Activated CD8-positive, alpha-beta T cell treated with anti-CD3 and anti-CD28 coated beads, Interleukin-2, amount 10 ng/mL, durations not matched to agents 7 days and 5 days (primary cell): ENCODE data around the gene FRMD4B. TPM values are rescaled to one million over a fixed set of nuclear protein-coding genes. Genes with fewer than 3 reads are reported as not detected.

Source experiments
- ATAC-seq: fragments of 150-1000 bp; cut with Tn5 transposase; one replicate; pipeline ENCODE4 v1.10.0; 2021; ENCODE audit warnings: moderate library complexity
- CTCF ChIA-PET: fragments of 350-600 bp; sonication (Branson Sonifier 250); formaldehyde crosslinking; loops from one replicate; lab custom pipeline; 2021; ENCODE audit warnings: antibody characterized with exemption; lab: Charles Lee
- POLR2A ChIA-PET: fragments of 350-600 bp; sonication (Branson Sonifier 250); formaldehyde crosslinking; loops from one replicate; lab custom pipeline; 2021; ENCODE audit warnings: antibody characterized with exemption; lab: Charles Lee
- DNase-seq: peaks from one replicate; pipeline ENCODE4 v3.0.0-alpha.2; 2020
- H3K27ac Mint-ChIP-seq: one replicate; pipeline ENCODE4 v1.8.0; 2021; ENCODE audit warnings: mild to moderate bottlenecking, mixed read lengths
- H3K27me3 Mint-ChIP-seq: one replicate; pipeline ENCODE4 v1.8.0; 2021; ENCODE audit warnings: low read depth, mixed read lengths
- H3K36me3 Mint-ChIP-seq: one replicate; pipeline ENCODE4 v1.8.0; 2021; ENCODE audit warnings: low read depth, mixed read lengths
- H3K4me1 Mint-ChIP-seq: one replicate; pipeline ENCODE4 v1.8.0; 2021; ENCODE audit warnings: low read depth, mixed read lengths
- H3K4me3 Mint-ChIP-seq: one replicate; pipeline ENCODE4 v1.8.0; 2021; ENCODE audit warnings: mild to moderate bottlenecking, mixed read lengths
- H3K9me3 Mint-ChIP-seq: one replicate; pipeline ENCODE4 v1.8.0; 2022; ENCODE audit warnings: mixed read lengths; ENCODE audit not compliant: insufficient read depth
- total RNA-seq, 2 experiments: library from RNA; stranded (reverse); gene quantifications; one replicate each; pipeline ENCODE4 v1.2.3, GENCODE V29; 2021

The FRMD4B gene
- total RNA-seq, 2 experiments from 2014 or later, result 7.7 to 8.2 TPM

DNA sequence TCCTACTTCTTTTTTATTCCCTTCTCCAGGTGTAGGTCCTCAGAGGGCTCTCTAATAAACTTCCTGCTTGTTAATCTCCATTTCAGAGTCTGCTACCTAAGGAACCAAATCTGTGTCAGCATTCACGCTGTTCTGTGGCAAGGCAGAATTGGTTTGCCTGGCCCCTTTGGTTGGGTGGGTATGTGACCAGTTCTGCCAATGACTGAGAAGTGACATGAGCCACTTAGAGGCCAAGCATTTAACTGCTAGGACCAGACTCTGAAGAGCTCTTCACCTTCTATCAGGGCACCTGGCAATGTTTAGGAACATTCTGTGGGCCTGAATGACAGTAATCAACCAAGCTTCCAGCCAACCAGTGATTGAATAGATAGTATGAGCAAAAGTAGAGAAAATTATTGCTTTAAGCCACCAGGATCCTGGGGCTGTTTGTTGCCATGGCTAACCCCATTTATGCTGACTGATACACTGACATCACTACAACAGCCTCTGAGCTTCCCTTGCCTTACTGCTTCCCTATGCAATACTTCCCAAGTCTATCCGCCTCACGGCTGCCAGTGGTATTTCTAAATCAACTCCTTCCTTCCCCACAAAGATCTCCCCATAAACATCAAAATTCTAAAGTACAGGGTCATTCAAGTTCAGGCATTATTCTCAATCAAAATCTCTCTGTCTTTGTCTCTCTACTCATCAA, 7.6 kb downstream of the FRMD4B start:
- Mint-ChIP-seq H3K27me3 (peaks cover 37% of the 10 kb centered on the region), H3K9me3 (no peaks in the 10 kb centered on the region), H3K36me3 (no peaks in the 10 kb centered on the region), H3K4me1 (no peaks in the 10 kb centered on the region), H3K4me3 (no peak overlapping the region), H3K27ac (no peak overlapping the region)
- ChIA-PET POLR2A (no interaction called here), CTCF (interaction anchor here (1.2 kb wide), 1 partner anchor 9 kb away, joined by 3 read pairs; no protein-coding TSS in a partner anchor)
- no peak for ATAC-seq
- no peak for DNase-seq

DNA sequence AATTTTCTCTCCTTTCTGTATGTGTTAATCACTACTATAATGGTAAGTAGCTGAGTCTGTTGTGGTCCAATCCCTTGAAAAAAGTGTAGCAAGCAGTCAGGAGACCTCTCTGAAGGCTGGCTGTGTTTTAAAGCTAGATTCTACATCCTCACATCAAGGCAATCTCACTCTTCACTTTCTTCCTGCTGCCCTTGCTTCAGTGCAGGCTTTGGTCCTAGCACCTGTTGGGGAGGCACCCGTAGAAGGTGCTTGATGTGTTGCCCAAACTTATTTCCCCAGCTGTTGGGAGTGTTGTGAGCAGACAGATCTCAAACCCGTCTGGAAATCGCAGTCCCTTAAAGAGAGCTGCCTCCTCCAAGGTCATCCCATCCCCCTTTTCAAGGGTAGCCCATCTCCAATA, 8.6 kb downstream of the FRMD4B start:
- Mint-ChIP-seq H3K4me1 (no peaks in the 10 kb centered on the region), H3K27ac (no peak overlapping the region), H3K9me3 (no peaks in the 10 kb centered on the region), H3K27me3 (peaks cover 36% of the 10 kb centered on the region), H3K36me3 (no peaks in the 10 kb centered on the region), H3K4me3 (no peak overlapping the region)
- no peak for DNase-seq
- ChIA-PET POLR2A (interaction anchor here (0.7 kb wide), 1 partner anchor 61 kb away, joined by 3 read pairs; no protein-coding TSS in a partner anchor), CTCF (interaction anchor here (1.2 to 1.7 kb wide), 5 partner anchors 8 to 216 kb away, joined by 3 to 6 read pairs (median 3); no protein-coding TSS in a partner anchor)
- no peak for ATAC-seq

DNA sequence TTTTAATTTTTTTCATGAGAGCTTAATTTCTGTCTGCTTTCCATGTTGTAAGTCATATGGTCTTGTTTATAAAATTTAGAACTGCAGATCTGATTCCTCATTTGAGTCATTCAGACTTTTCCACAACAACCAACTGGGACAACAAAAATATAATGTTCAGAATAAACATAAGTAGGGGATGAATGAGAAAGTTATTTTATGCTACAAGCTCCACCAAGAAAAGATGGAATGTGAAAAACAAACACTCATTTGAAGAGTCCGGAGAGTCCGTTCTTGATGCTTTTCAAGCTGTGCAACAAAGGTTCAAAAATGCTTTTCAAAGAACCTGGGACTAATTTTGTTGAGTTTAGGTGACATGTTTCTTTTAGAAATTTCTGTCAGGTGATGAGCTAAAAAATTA, 9.2 kb downstream of the FRMD4B start:
- ChIA-PET CTCF (interaction anchor here (1.0 to 1.7 kb wide), 6 partner anchors 7 to 215 kb away, joined by 3 to 6 read pairs (median 4); no protein-coding TSS in a partner anchor), POLR2A (no interaction called here)
- H3K27me3 Mint-ChIP-seq, result peaks cover 38% of the 10 kb centered on the region
- no peak overlapping the region for H3K4me3 Mint-ChIP-seq
- DNase-seq (no peak), ATAC-seq (no peak)
- no peaks in the 10 kb centered on the region for H3K4me1 Mint-ChIP-seq
- no peaks in the 10 kb centered on the region for H3K36me3 Mint-ChIP-seq
- H3K27ac Mint-ChIP-seq, result no peak overlapping the region
- no peaks in the 10 kb centered on the region for H3K9me3 Mint-ChIP-seq

DNA sequence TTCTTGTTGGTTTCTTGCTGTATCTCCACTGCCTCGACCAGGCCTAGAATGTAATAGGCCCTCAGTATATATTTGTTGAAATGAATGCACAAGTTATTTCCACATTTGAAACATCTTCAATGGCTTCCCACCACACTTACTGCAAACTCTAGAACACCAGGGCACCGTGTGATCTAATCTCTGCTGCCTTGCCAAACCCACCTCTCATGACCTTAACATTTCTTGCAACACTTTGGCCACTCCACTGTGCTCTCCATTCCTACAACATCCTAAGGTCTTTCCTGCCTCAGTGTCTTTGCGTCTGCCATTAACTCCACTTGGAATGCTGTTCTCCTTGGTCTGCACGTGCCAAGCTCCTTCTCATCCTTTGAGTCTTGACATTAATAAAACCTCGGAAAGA, 14.1 kb downstream of the FRMD4B start:
- Mint-ChIP-seq H3K27ac (no peak overlapping the region), H3K36me3 (no peaks in the 10 kb centered on the region), H3K27me3 (peaks cover 29% of the 10 kb centered on the region), H3K4me1 (peaks cover 34% of the 10 kb centered on the region), H3K4me3 (no peak overlapping the region), H3K9me3 (no peaks in the 10 kb centered on the region)
- DNase-seq (no peak), ATAC-seq (no peak)
- CTCF ChIA-PET, result interaction anchor here (0.7 to 2.6 kb wide), 2 partner anchors 38 to 210 kb away, joined by 3 to 7 read pairs; no protein-coding TSS in a partner anchor
- POLR2A ChIA-PET, result no interaction called here

DNA sequence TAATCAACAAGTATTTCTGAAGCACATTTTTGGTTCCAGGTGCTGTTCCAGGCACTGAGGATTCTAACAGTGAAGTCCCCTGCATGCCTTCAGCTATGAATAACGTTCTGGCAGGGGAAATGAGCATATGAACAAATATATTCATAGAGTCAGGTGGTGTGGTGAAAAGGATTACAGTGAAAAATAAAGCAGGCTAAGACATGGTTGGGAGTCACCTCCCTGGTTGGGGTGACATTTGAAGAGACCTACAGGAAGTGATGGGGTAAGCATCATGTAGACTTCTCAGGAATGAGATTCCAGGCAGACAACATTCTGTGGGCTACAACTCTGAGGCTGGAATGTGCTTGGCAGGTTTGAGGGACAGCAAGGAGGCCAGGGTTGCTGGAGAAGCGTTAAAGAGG, 15.0 kb downstream of the FRMD4B start:
- H3K27me3 Mint-ChIP-seq, result peaks cover 28% of the 10 kb centered on the region
- no peak overlapping the region for H3K4me3 Mint-ChIP-seq
- no peaks in the 10 kb centered on the region for H3K36me3 Mint-ChIP-seq
- POLR2A ChIA-PET, result no interaction called here
- CTCF ChIA-PET, result interaction anchor here (1.2 to 2.8 kb wide), 4 partner anchors 18 to 64 kb away, joined by 3 to 14 read pairs (median 4); no protein-coding TSS in a partner anchor
- ATAC-seq (no peak), DNase-seq (no peak)
- no peaks in the 10 kb centered on the region for H3K9me3 Mint-ChIP-seq
- H3K27ac Mint-ChIP-seq, result no peak overlapping the region
- peaks cover 34% of the 10 kb centered on the region for H3K4me1 Mint-ChIP-seq

DNA sequence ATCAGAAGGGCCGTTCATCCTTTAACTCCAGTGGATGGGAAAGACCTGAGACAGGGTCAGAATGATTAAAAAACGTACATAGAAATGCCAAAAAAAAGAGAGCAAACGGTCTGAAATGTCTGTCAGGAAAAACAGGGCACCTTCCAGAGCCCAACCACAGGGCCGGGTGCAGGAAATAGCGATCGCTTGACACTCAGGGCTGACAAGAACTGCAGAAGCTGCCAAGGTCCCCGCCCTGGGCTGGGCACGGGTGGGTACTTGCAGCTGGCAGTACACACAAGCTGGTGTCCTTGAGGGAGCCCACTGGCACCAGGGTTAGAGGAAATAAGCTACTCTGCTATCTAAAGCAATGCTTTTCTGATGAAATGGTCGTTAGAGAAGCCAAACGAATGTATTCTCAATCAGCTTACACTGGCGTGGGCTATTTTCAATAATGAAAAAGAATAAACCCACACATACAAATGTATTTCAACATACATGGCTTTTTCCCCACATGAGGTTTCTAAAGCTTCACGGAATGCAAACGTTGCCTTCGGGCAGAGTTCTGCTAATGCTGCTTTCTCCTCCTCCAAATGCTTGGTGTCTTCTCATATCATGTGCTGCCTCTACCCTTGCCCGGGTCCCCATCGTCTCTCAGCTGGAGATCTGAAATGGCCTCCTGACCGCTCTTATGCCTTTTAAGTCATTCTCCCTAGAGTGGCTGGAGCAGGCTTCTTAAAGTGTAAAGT, 15.6 kb downstream of the FRMD4B start:
- H3K4me1 Mint-ChIP-seq, result peaks cover 34% of the 10 kb centered on the region
- POLR2A ChIA-PET, result no interaction called here
- peak; percentile 33 for DNase-seq

DNA sequence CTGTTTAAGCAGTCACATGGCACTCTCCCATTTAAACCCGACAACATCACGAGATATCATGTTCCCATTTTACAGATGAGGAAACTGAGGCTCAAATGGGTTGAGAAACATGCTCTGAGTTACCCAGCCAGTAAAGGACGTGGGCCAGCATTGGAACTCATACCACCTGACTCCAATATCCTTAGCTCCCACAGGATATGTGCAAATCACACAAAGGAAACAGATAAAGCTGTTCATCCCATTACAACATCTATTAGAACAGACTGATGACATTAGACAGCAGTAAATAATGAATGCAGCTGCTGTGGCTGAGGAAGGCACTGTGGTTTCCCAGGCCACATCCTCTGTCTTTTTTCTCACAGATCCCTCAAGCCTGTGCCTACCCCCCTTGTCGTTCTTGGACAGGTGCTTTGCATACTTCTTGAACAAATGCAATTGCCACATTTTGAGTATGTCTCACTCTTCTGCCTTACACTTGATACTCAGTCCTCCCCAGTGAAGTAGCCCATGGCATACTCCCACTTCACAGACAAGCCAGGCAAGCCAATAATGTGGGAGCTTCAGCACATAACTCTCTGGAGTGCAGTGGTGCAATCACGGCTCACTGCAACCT, 17.7 kb downstream of the FRMD4B start:
- H3K4me1 Mint-ChIP-seq, result peaks cover 34% of the 10 kb centered on the region
- POLR2A ChIA-PET, result no interaction called here
- no peaks in the 10 kb centered on the region for H3K9me3 Mint-ChIP-seq
- ATAC-seq (peak; percentile 87), DNase-seq (peak; percentile 80)
- no peak overlapping the region for H3K27ac Mint-ChIP-seq
- H3K36me3 Mint-ChIP-seq, result no peaks in the 10 kb centered on the region
- peaks cover 21% of the 10 kb centered on the region for H3K27me3 Mint-ChIP-seq
- no peak overlapping the region for H3K4me3 Mint-ChIP-seq
- CTCF ChIA-PET, result interaction anchor here (1.2 to 2.8 kb wide), 2 partner anchors 62 to 207 kb away, joined by 3 to 14 read pairs; no protein-coding TSS in a partner anchor

More for the DNA sequence above, 15.6 kb downstream of the FRMD4B start:
- Mint-ChIP-seq H3K36me3 (no peaks in the 10 kb centered on the region), H3K9me3 (no peaks in the 10 kb centered on the region), H3K27ac (no peak overlapping the region), H3K27me3 (peaks cover 28% of the 10 kb centered on the region), H3K4me3 (no peak overlapping the region)
- CTCF ChIA-PET, result interaction anchor here (1.2 to 2.8 kb wide), 5 partner anchors 9 to 64 kb away, joined by 3 to 14 read pairs (median 4); no protein-coding TSS in a partner anchor
- peak; percentile 43 for ATAC-seq

DNA sequence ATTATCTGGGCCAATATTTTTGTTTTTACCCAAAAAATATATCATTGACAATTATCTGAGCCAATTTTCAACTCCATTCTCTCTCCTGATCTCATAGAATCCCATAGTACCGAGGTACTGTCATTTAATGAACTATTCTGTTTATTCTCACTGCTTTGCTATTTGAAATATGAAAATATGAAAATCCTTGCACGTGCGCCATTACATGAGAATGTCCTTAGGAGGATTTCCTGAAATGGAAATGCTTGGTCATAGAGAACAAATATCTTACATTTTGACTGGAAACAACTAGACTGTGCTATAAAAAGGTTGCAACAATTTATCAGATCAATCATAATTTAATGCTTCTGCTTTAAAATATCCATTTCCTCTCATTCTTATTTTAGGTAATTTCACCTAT, 18.3 kb downstream of the FRMD4B start:
- CTCF ChIA-PET, result no interaction called here
- DNase-seq (no peak), ATAC-seq (no peak)
- no peak overlapping the region for H3K27ac Mint-ChIP-seq
- no peak overlapping the region for H3K4me3 Mint-ChIP-seq
- no peaks in the 10 kb centered on the region for H3K36me3 Mint-ChIP-seq
- POLR2A ChIA-PET, result no interaction called here
- no peaks in the 10 kb centered on the region for H3K9me3 Mint-ChIP-seq
- H3K27me3 Mint-ChIP-seq, result peaks cover 18% of the 10 kb centered on the region
- peaks cover 34% of the 10 kb centered on the region for H3K4me1 Mint-ChIP-seq

DNA sequence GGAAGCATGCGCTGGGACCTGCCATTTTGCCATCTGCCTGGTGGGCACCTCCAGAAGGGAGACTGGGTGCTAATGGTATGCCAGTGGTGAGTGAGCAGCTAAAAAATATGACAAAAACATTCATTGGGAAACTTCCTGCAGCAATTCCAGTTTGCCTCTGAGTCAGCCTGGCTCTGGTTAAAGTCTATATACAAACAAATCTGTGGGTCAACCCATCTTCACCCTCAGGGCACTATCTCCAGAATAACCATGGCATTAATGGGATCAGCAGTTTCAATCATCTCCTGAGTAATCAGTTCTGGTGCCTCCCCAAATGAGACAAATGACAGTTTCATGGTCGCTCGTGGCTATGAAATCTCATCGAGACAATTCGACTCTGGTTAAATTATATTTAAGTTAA, 21.5 kb downstream of the FRMD4B start:
- ATAC-seq (no peak), DNase-seq (no peak)
- no peaks in the 10 kb centered on the region for H3K9me3 Mint-ChIP-seq
- POLR2A ChIA-PET, result no interaction called here
- H3K36me3 Mint-ChIP-seq, result no peaks in the 10 kb centered on the region
- CTCF ChIA-PET, result interaction anchor here (0.9 to 2.0 kb wide), 5 partner anchors 12 to 203 kb away, joined by 3 to 8 read pairs (median 3); no protein-coding TSS in a partner anchor
- H3K4me3 Mint-ChIP-seq, result no peak overlapping the region
- no peak overlapping the region for H3K27ac Mint-ChIP-seq
- H3K4me1 Mint-ChIP-seq, result peaks cover 15% of the 10 kb centered on the region
- peaks cover 8% of the 10 kb centered on the region for H3K27me3 Mint-ChIP-seq

DNA sequence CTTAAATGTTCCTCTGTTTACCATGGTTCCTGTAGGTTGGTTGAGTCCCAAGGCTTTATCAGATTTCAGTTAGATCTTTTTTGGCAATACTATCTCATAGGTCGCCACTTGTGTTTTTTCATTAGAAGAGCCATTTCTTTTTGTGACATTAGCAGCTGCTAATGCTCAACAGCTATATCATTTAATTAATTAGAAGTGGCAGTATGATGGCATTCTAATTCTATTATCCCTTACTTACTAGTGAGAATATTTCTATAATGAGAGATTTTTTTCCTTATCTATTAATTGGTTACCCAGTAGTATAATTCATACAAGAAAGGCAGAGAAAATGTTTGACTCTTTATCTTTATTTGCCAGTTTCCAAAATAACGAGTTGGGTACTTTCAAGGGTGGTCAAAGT, 25.2 kb downstream of the FRMD4B start:
- CTCF ChIA-PET, result interaction anchor here (0.6 to 2.3 kb wide), 2 partner anchors 9 to 154 kb away, joined by 3 to 5 read pairs; no protein-coding TSS in a partner anchor
- peaks cover 11% of the 10 kb centered on the region for H3K27me3 Mint-ChIP-seq
- no peak overlapping the region for H3K4me3 Mint-ChIP-seq
- DNase-seq (no peak), ATAC-seq (no peak)
- H3K36me3 Mint-ChIP-seq, result no peaks in the 10 kb centered on the region
- POLR2A ChIA-PET, result no interaction called here
- H3K4me1 Mint-ChIP-seq, result no peaks in the 10 kb centered on the region
- H3K9me3 Mint-ChIP-seq, result no peaks in the 10 kb centered on the region
- H3K27ac Mint-ChIP-seq, result no peak overlapping the region

DNA sequence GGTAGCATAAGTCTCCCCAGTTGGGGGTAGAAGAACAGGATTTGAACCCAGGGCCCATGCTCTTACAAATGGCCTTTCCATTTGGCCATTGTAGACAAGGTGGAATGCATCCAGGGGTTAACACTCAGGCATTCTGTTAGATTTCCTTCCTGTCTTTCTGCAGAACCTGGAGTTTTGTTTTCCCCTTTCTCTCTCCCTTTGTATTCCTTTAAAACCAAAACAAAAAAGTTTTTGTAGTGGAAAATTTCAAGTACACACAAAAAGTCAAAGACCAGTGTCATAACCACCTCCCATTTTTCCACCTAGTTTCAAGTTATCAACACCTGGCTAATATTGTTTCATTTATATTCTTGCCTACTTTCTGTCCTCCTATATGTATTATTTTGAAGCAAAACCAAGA, 26.0 kb downstream of the FRMD4B start:
- DNase-seq, result no peak
- ChIA-PET CTCF (interaction anchor here (2.3 kb wide), 1 partner anchor 10 kb away, joined by 5 read pairs; no protein-coding TSS in a partner anchor), POLR2A (no interaction called here)
- no peak for ATAC-seq
- H3K4me1 Mint-ChIP-seq, result no peaks in the 10 kb centered on the region
- peaks cover 12% of the 10 kb centered on the region for H3K27me3 Mint-ChIP-seq
- no peak overlapping the region for H3K4me3 Mint-ChIP-seq
- H3K36me3 Mint-ChIP-seq, result no peaks in the 10 kb centered on the region
- H3K9me3 Mint-ChIP-seq, result no peaks in the 10 kb centered on the region
- no peak overlapping the region for H3K27ac Mint-ChIP-seq
